GM18861 (cell line): ENCODE data around the gene TIMM23.
"Not testable (repeated sequence)": the region's sequence is repeated elsewhere in the genome, so short reads cannot be mapped to it uniquely, and the experiment has no call there.

Experiments used
- ATAC-seq: cut with Tn5 transposase; IDR thresholded peaks from one replicate; pipeline ENCODE4 v1.9.1; 2021; ENCODE audit not compliant: unreplicated experiment

TIMM23 gene

GRCh38 chr10:45972106-45972812 is at the start of gene TIMM23:
Gene TIMM23 (plus strand): TSS chr10:45972489. CDS start chr10:45972625, 136 bp downstream.
- peak; percentile 58 for ATAC-seq

- ATAC-seq = not testable (repeated sequence)
Observed at GRCh38 chr10:45926790-45927189, 45.5 kb upstream of the TIMM23 start.

GRCh38 chr10:45931305-45931704 is 41.0 kb upstream of the TIMM23 start:
- ATAC-seq = not testable (repeated sequence)

- ATAC-seq = not testable (repeated sequence)
Observed at GRCh38 chr10:45934788-45935187, 37.5 kb upstream of the TIMM23 start.

GRCh38 chr10:45939176-45939697 is 33.1 kb upstream of the TIMM23 start:
- not testable (repeated sequence) for ATAC-seq

GRCh38 chr10:45941196-45941595 is 31.1 kb upstream of the TIMM23 start:
- not testable (repeated sequence) for ATAC-seq

- not testable (repeated sequence) for ATAC-seq
Observed at GRCh38 chr10:45945476-45945875, 26.8 kb upstream of the TIMM23 start.

- ATAC-seq = not testable (repeated sequence)
Observed at GRCh38 chr10:45947363-45947762, 24.9 kb upstream of the TIMM23 start.

GRCh38 chr10:45948801-45949200 is 23.5 kb upstream of the TIMM23 start:
- not testable (repeated sequence) for ATAC-seq

GRCh38 chr10:45954367-45954766 is 17.9 kb upstream of the TIMM23 start:
- not testable (repeated sequence) for ATAC-seq

GRCh38 chr10:45956634-45957033 is 15.7 kb upstream of the TIMM23 start:
- not testable (repeated sequence) for ATAC-seq

- not testable (repeated sequence) for ATAC-seq
Observed at GRCh38 chr10:45957928-45958327, 14.4 kb upstream of the TIMM23 start.

- ATAC-seq = not testable (repeated sequence)
Observed at GRCh38 chr10:45962686-45963452, 9.4 kb upstream of the TIMM23 start.

GRCh38 chr10:45971019-45971418 is 1.3 kb upstream of the TIMM23 start:
- not testable (repeated sequence) for ATAC-seq

GRCh38 chr10:45971742-45972105 is 565 bp upstream of the TIMM23 start:
- ATAC-seq = peak; percentile 32

- ATAC-seq = peak; percentile 13
Observed at GRCh38 chr10:45972813-45973169, 502 bp downstream of the TIMM23 start.

GRCh38 chr10:45974041-45974440 is 1.8 kb downstream of the TIMM23 start:
- not testable (repeated sequence) for ATAC-seq

- ATAC-seq = peak; percentile 39
Observed at GRCh38 chr10:45978554-45978953, 6.3 kb downstream of the TIMM23 start.

- not testable (repeated sequence) for ATAC-seq
Observed at GRCh38 chr10:45981367-45981766, 9.1 kb downstream of the TIMM23 start.

GRCh38 chr10:45983538-45984186 is 11.4 kb downstream of the TIMM23 start:
- ATAC-seq = peak; percentile 56

GRCh38 chr10:45984473-45984872 is 12.2 kb downstream of the TIMM23 start:
- ATAC-seq = not testable (repeated sequence)
